Muscle of leg (tissue), 11 donors: ENCODE results near the gene SQSTM1. TPM values are rescaled to one million over a fixed set of nuclear protein-coding genes. Genes with fewer than 3 reads are reported as not detected.

Experiments
- DNase-seq: peaks from one replicate; pipeline ENCODE4 v3.0.0; 2013
- H3K27ac ChIP-seq: one replicate; pipeline ENCODE4 v1.5.1; 2013; ENCODE audit warnings: mild to moderate bottlenecking, low read length, control low read depth
- H3K27me3 ChIP-seq: one replicate; pipeline ENCODE4 v1.6.1; 2013; ENCODE audit warnings: low read length; ENCODE audit not compliant: control insufficient read depth, insufficient read depth
- H3K36me3 ChIP-seq: one replicate; pipeline ENCODE4 v1.6.1; 2013; ENCODE audit warnings: low read length; ENCODE audit not compliant: control insufficient read depth, insufficient read depth
- H3K4me1 ChIP-seq: one replicate; pipeline ENCODE4 v1.6.1; 2013; ENCODE audit warnings: low read length; ENCODE audit not compliant: control insufficient read depth, insufficient read depth
- H3K4me3 ChIP-seq: one replicate; pipeline ENCODE4 v1.5.1; 2013; ENCODE audit warnings: low read length, control low read depth
- H3K9me3 ChIP-seq: replicated peaks from 2 replicates; pipeline ENCODE4 v1.6.1; 2013; ENCODE audit warnings: low read depth, low read length; ENCODE audit not compliant: control insufficient read depth
- WGBS: methylation state at CpG from one replicate; pipeline ENCODE4 v1.1.5; 2013; ENCODE audit warnings: missing lambda C conversion rate; ENCODE audit not compliant: insufficient coverage; 5-methylcytosine and 5-hydroxymethylcytosine counted together
- polyA plus RNA-seq, 8 donors: library from polyadenylated mRNA; unstranded; fragments of 120-200 nt; gene quantifications; one replicate each; pipeline versions ENCODE4 v1.2.1 to v1.2.3, GENCODE V29; 2013; ENCODE audit warnings: inconsistent platforms in 1 of 8, low replicate concordance in 1 of 8; ENCODE audit not compliant: insufficient read length in 8 of 8, insufficient read depth in 1 of 8
- total RNA-seq: library from RNA; stranded (reverse); fragments of 120-200 nt; gene quantifications from one replicate; pipeline ENCODE4 v1.2.4, GENCODE V29; 2013

Gene SQSTM1
- total and polyA plus RNA-seq, 9 donors, result 61.2 to 75.9 (median 71.1) TPM

GRCh38 chr5:179879003-179879689, 58.4 kb downstream of the SQSTM1 start:
- DNase-seq, result no peak
- Histone ChIP-seq H3K36me3 (peaks cover 73% of the 10 kb centered on the region), H3K4me3 (no peak overlapping the region), H3K27ac (no peak overlapping the region), H3K9me3 (peaks cover 17% of the 10 kb centered on the region), H3K27me3 (no peaks in the 10 kb centered on the region), H3K4me1 (no peaks in the 10 kb centered on the region)
- 91% methylated on average over 29 of the region's 31 CpGs for WGBS

- H3K36me3 ChIP-seq, result peaks cover 73% of the 10 kb centered on the region
- peaks cover 22% of the 10 kb centered on the region for H3K9me3 ChIP-seq
- WGBS, result 91% methylated on average over 12 of the region's 13 CpGs
- H3K27me3 ChIP-seq, result no peaks in the 10 kb centered on the region
- no peak overlapping the region for H3K4me3 ChIP-seq
- no peaks in the 10 kb centered on the region for H3K4me1 ChIP-seq
- DNase-seq, result no peak
- H3K27ac ChIP-seq, result no peak overlapping the region
These were observed 58.9 kb downstream of the SQSTM1 start for GRCh38 chr5:179879690-179880010.

GRCh38 chr5:179880066-179880650, 59.5 kb downstream of the SQSTM1 start:
- Histone ChIP-seq H3K4me3 (no peak overlapping the region), H3K36me3 (peaks cover 73% of the 10 kb centered on the region), H3K27ac (no peak overlapping the region), H3K9me3 (peaks cover 22% of the 10 kb centered on the region), H3K4me1 (no peaks in the 10 kb centered on the region), H3K27me3 (no peaks in the 10 kb centered on the region)
- WGBS, result 75% methylated on average over 6 of the region's 12 CpGs
- no peak for DNase-seq

- Histone ChIP-seq H3K4me1 (no peaks in the 10 kb centered on the region), H3K27ac (no peak overlapping the region), H3K36me3 (peaks cover 72% of the 10 kb centered on the region), H3K27me3 (no peaks in the 10 kb centered on the region), H3K9me3 (peaks cover 22% of the 10 kb centered on the region), H3K4me3 (no peak overlapping the region)
- 90% methylated on average over 23 of the region's 25 CpGs for WGBS
- no peak for DNase-seq
These were observed 60.3 kb downstream of the SQSTM1 start for GRCh38 chr5:179880848-179881590.

GRCh38 chr5:179882338-179882737, 61.6 kb downstream of the SQSTM1 start:
- Histone ChIP-seq H3K27me3 (no peaks in the 10 kb centered on the region), H3K4me1 (no peaks in the 10 kb centered on the region), H3K27ac (no peak overlapping the region), H3K9me3 (peaks cover 22% of the 10 kb centered on the region), H3K4me3 (no peak overlapping the region), H3K36me3 (peaks cover 73% of the 10 kb centered on the region)
- WGBS, result 93% methylated on average over 3 of the region's 4 CpGs
- DNase-seq, result no peak

- Histone ChIP-seq H3K27me3 (no peaks in the 10 kb centered on the region), H3K27ac (no peak overlapping the region), H3K36me3 (peaks cover 75% of the 10 kb centered on the region), H3K9me3 (peaks cover 22% of the 10 kb centered on the region), H3K4me3 (no peak overlapping the region), H3K4me1 (no peaks in the 10 kb centered on the region)
- DNase-seq, result no peak
- no CpG with 5 or more reads among the region's 3 CpGs for WGBS
These were observed 62.5 kb downstream of the SQSTM1 start for GRCh38 chr5:179883163-179883562.

GRCh38 chr5:179885491-179886090, 64.9 kb downstream of the SQSTM1 start:
- Histone ChIP-seq H3K9me3 (peaks cover 22% of the 10 kb centered on the region), H3K4me3 (no peak overlapping the region), H3K4me1 (no peaks in the 10 kb centered on the region), H3K27me3 (no peaks in the 10 kb centered on the region), H3K27ac (no peak overlapping the region), H3K36me3 (peaks cover 73% of the 10 kb centered on the region)
- DNase-seq, result no peak
- 92% methylated on average over 13 of the region's 13 CpGs for whole genome bisulfite sequencing

- Histone ChIP-seq H3K4me3 (no peak overlapping the region), H3K27me3 (no peaks in the 10 kb centered on the region), H3K9me3 (peaks cover 22% of the 10 kb centered on the region), H3K36me3 (peaks cover 80% of the 10 kb centered on the region), H3K4me1 (no peaks in the 10 kb centered on the region), H3K27ac (no peak overlapping the region)
- no peak for DNase-seq
- WGBS, result 66% methylated on average over 9 of the region's 14 CpGs
These were observed 65.6 kb downstream of the SQSTM1 start for GRCh38 chr5:179886190-179886911.

- Histone ChIP-seq H3K27me3 (no peaks in the 10 kb centered on the region), H3K9me3 (peaks cover 22% of the 10 kb centered on the region), H3K4me1 (no peaks in the 10 kb centered on the region), H3K27ac (no peak overlapping the region), H3K36me3 (peaks cover 86% of the 10 kb centered on the region), H3K4me3 (no peak overlapping the region)
- no peak for DNase-seq
- 93% methylated on average over 8 of the region's 11 CpGs for WGBS
These were observed 66.4 kb downstream of the SQSTM1 start for GRCh38 chr5:179887095-179887494.
